K562 (cell line): ENCODE measurements around the gene LMX1B. TPM values are rescaled to one million over a fixed set of nuclear protein-coding genes. Genes with fewer than 3 reads are reported as not detected.
A peak's percentile ranks its signal among the peaks of the same experiment; 100 is the strongest.

ENCODE experiments used
- ATAC-seq: fragments of 200-7000 bp; cut with Tn5 transposase; 3 replicates; pipeline ENCODE4 v1.9.1; 2020; ENCODE audit warnings: moderate library complexity
- BruUV-seq: library from RNA; stranded (reverse); fragments of 400-500 nt; replicated peaks from 2 replicates; lab custom pipeline; 2021; lab: Mats Ljungman, UMichigan
- CTCF ChIA-PET: fragments of 300-600 bp; formaldehyde crosslinking; extraction: SDS; loops from one replicate; lab custom pipeline; 2021; ENCODE audit warnings: low intra/inter-chr PET ratio; lab: Yijun Ruan, JAX
- POLR2A ChIA-PET: fragments of 300-600, 350-650 bp; sonication (Branson Sonifier 250); formaldehyde crosslinking; extraction: SDS; loops from one replicate; lab custom pipeline; 2021; ENCODE audit warnings: antibody characterized with exemption, inconsistent platforms; lab: Yijun Ruan, JAX
- DNase-seq, 4 experiments: peaks; one replicate each; pipeline versions ENCODE4 v3.0.0 to v3.0.0-alpha.2; 2011 to 2018; ENCODE audit warnings: low spot score in 3 of 4, mixed read lengths in 3 of 4; ENCODE audit errors: extremely low read depth in 1 of 4
- FAIRE-seq: peaks from 2 replicates; lab custom pipeline; 2011; peaks lifted over from hg19 to GRCh38; lab: Jason Lieb, UNC
- H2AFZ ChIP-seq: 2 replicates; pipeline ENCODE4 v1.6.0; 2011; ENCODE audit warnings: low read depth, low read length, control low read depth, inconsistent platforms
- H3K27ac ChIP-seq: fragments of 200-600 bp; 3 replicates; pipeline ENCODE4 v1.8.0; 2011; ENCODE audit warnings: low read depth, mild to moderate bottlenecking, control low read depth, inconsistent platforms, low read length, moderate library complexity, mixed read lengths; ENCODE audit errors: extremely low read depth
- H3K27me3 ChIP-seq, 2 experiments: fragments of 300-600 bp in 1 of 2; 2 replicates in 1 of 2; 3 replicates in 1 of 2; pipeline versions ENCODE4 v1.6.0 to v1.8.0; 2011; ENCODE audit warnings: inconsistent platforms in 2 of 2, low read length in 2 of 2, mild to moderate bottlenecking in 1 of 2, mixed read lengths in 1 of 2, moderate library complexity in 1 of 2; ENCODE audit not compliant: control insufficient read depth in 2 of 2, insufficient read depth in 2 of 2
- H3K36me3 ChIP-seq: fragments of 300-600 bp; 3 replicates; pipeline ENCODE4 v1.8.0; 2011; ENCODE audit warnings: mild to moderate bottlenecking, low read length, inconsistent platforms; ENCODE audit not compliant: control insufficient read depth, insufficient read depth
- H3K4me1 ChIP-seq, 2 experiments: fragments of 200-600 bp in 1 of 2; replicated peaks in 1 of 2; 2 replicates in 1 of 2; 3 replicates in 1 of 2; pipeline versions ENCODE4 v1.5.1 to v1.8.0; 2011; ENCODE audit warnings: inconsistent platforms in 2 of 2, low read length in 2 of 2, mild to moderate bottlenecking in 1 of 2, mixed read lengths in 1 of 2, moderate library complexity in 1 of 2; ENCODE audit not compliant: control insufficient read depth in 2 of 2, insufficient read depth in 2 of 2
- H3K4me2 ChIP-seq: 2 replicates; pipeline ENCODE4 v1.6.1; 2011; ENCODE audit warnings: low read length, control low read depth, inconsistent platforms, mixed read lengths; ENCODE audit not compliant: insufficient read depth
- H3K4me3 ChIP-seq: fragments of 200-600 bp; sonication (generic), shearing (Covaris generic); 2 replicates; pipeline ENCODE4 v1.5.1; 2016; ENCODE audit warnings: control low read depth, inconsistent platforms
- H3K79me2 ChIP-seq: fragments of 200-600 bp; 3 replicates; pipeline ENCODE4 v1.8.0; 2011; ENCODE audit warnings: low read length, inconsistent platforms; ENCODE audit not compliant: control insufficient read depth, insufficient read depth
- H3K9ac ChIP-seq, 2 experiments: 2 replicates each; pipeline versions ENCODE4 v1.6.0 to v1.6.1; 2011; ENCODE audit warnings: low read depth in 2 of 2, low read length in 2 of 2, control low read depth in 1 of 2, inconsistent platforms in 1 of 2, mild to moderate bottlenecking in 1 of 2, mixed read lengths in 1 of 2; ENCODE audit not compliant: insufficient read depth in 1 of 2
- H3K9me1 ChIP-seq: one replicate; pipeline ENCODE4 v1.6.0; 2011; ENCODE audit warnings: inconsistent platforms, mild to moderate bottlenecking, low read length, moderate library complexity; ENCODE audit not compliant: control insufficient read depth, insufficient read depth
- H3K9me3 ChIP-seq: replicated peaks from 2 replicates; pipeline ENCODE4 v1.5.1; 2011; ENCODE audit warnings: low read depth, low read length, inconsistent platforms; ENCODE audit not compliant: control insufficient read depth, insufficient read depth
- H4K20me1 ChIP-seq: replicated peaks from 2 replicates; pipeline ENCODE4 v1.6.1; 2011; ENCODE audit warnings: low read length, inconsistent platforms, mixed read lengths; ENCODE audit not compliant: control insufficient read depth, insufficient read depth
- ETV5 ChIP-seq: sonication (generic); formaldehyde crosslinking; IDR thresholded peaks from 2 replicates; pipeline ENCODE4 v1.4.0; 2020; ENCODE audit warnings: low read depth, mild to moderate bottlenecking, missing genetic modification reagents
- MTA2 ChIP-seq: fragments of 450-650 bp; IDR thresholded peaks from 2 replicates; pipeline ENCODE4 v1.6.1; 2016; ENCODE audit warnings: low read depth
- RAD51 ChIP-seq: fragments of 450-650 bp; IDR thresholded peaks from 2 replicates; pipeline ENCODE4 v1.7.1; 2016; ENCODE audit warnings: low read depth, mild to moderate bottlenecking, borderline replicate concordance
- USF1 ChIP-seq: sonication (generic); formaldehyde crosslinking; IDR thresholded peaks from 2 replicates; pipeline ENCODE4 v1.9.0; 2022; ENCODE audit warnings: mild to moderate bottlenecking, missing genetic modification reagents
- USF2 ChIP-seq: sonication (generic); formaldehyde crosslinking; IDR thresholded peaks from 2 replicates; pipeline ENCODE4 v1.5.0; 2020; ENCODE audit warnings: missing genetic modification reagents
- WGBS: fragments of 100-300 bp; shearing (Covaris generic); methylation state at CpG from one replicate; pipeline ENCODE4 v1.1.6; 2016; ENCODE audit warnings: low coverage, mixed read lengths; ENCODE audit not compliant: insufficient coverage; ENCODE audit errors: missing lambda C conversion rate; 5-methylcytosine and 5-hydroxymethylcytosine counted together
- in situ Hi-C: fragments of 300-500 bp; cut with MboI; formaldehyde crosslinking; loops from 4 replicates; pipeline ENCODE4 v1.15.0; 2018; ENCODE audit warnings: inconsistent platforms, mixed read lengths
- intact Hi-C: fragments of 100-400 bp; cut with micrococcal nuclease; formaldehyde crosslinking; loops from 2 replicates; pipeline ENCODE4 v1.14.2; 2022
- polyA plus RNA-seq, 8 experiments: library from polyadenylated mRNA; depleted of rRNA in 4 of 8; stranded (reverse) in 5 of 8; unstranded in 3 of 8; fragments of >200 nt; fragmentation: Nextera tagmentation in 2 of 8; fragmentation: Illumina TruSeq in 1 of 8; extraction: Ambion mirVana in 2 of 8; extraction: Trizol in 1 of 8; gene quantifications; 2 replicates each; pipeline versions ENCODE4 v1.2.1 to v1.2.3, GENCODE V29; 2011 to 2014; ENCODE audit warnings: inconsistent platforms in 1 of 8, missing spikeins in 1 of 8
- total RNA-seq, 7 experiments: library from RNA; depleted of rRNA in 6 of 7; stranded (reverse); fragments of >200 nt in 6 of 7; fragmentation: Illumina TruSeq in 2 of 7; extraction: Trizol in 2 of 7; gene quantifications; 2 replicates each; pipeline versions ENCODE4 v1.2.1 to v1.2.3, GENCODE V29; 2011 to 2021; ENCODE audit warnings: low replicate concordance in 1 of 7

Gene LMX1B
- total and polyA plus RNA-seq, 9 of the 15 experiments (the other 6 are each of a cell fraction or from before 2014, with no cell fraction given), result not detected

- H3K4me3 ChIP-seq, result no peak overlapping the region
- DNase-seq (no peak), FAIRE-seq (no peak), ATAC-seq (no peak)
- in situ Hi-C loops, result no loop called here
- peaks cover 0 to 14% of the 10 kb centered on the region in 2 experiments; a peak in 1 of 5 replicates for H3K4me1 ChIP-seq
- 4% methylated on average over 24 of the region's 24 CpGs for WGBS
- no peaks in the 10 kb centered on the region; the same call in 1 of the 2 replicates for H3K9me3 ChIP-seq
- peak; percentile 33; the same call in 1 of the 2 replicates for TF ChIP-seq RAD51
- no peak for TF ChIP-seq MTA2
- peak; percentile 61 for TF ChIP-seq USF2 (CRISPR knock-in tag)
- TF ChIP-seq ETV5 (CRISPR knock-in tag), result no peak
- TF ChIP-seq USF1, result peak; percentile 46
- BruUV-seq, result no TSS peak
- ChIA-PET CTCF (no interaction called here), POLR2A (interaction anchor here (0.5 kb wide), 1 partner anchor 211 kb away, joined by 3 read pairs; no protein-coding TSS in a partner anchor)
- no peaks in the 10 kb centered on the region for H3K36me3 ChIP-seq
- H4K20me1 ChIP-seq, result peaks cover 15% of the 10 kb centered on the region
- H3K27me3 ChIP-seq, result peaks cover 28 to 65% of the 10 kb centered on the region in 2 experiments; a peak in 4 of 5 replicates
- intact Hi-C loops, result no loop called here
- H2AFZ ChIP-seq, result no peak overlapping the region
- H3K9ac ChIP-seq, result no peak overlapping the region
- no peak overlapping the region for H3K4me2 ChIP-seq
- H3K79me2 ChIP-seq, result no peaks in the 10 kb centered on the region
- no peak overlapping the region for H3K27ac ChIP-seq
- H3K9me1 ChIP-seq, result no peaks in the 10 kb centered on the region
These were observed 75.5 kb downstream of the LMX1B start for GRCh38 chr9:126689027-126689825.
